ENCODE data around the gene GHR.

GRCh38 chr5:42495914-42496313 lies 72.7 kb downstream of the GHR start:
- TF ChIP-seq, protein P1, sequence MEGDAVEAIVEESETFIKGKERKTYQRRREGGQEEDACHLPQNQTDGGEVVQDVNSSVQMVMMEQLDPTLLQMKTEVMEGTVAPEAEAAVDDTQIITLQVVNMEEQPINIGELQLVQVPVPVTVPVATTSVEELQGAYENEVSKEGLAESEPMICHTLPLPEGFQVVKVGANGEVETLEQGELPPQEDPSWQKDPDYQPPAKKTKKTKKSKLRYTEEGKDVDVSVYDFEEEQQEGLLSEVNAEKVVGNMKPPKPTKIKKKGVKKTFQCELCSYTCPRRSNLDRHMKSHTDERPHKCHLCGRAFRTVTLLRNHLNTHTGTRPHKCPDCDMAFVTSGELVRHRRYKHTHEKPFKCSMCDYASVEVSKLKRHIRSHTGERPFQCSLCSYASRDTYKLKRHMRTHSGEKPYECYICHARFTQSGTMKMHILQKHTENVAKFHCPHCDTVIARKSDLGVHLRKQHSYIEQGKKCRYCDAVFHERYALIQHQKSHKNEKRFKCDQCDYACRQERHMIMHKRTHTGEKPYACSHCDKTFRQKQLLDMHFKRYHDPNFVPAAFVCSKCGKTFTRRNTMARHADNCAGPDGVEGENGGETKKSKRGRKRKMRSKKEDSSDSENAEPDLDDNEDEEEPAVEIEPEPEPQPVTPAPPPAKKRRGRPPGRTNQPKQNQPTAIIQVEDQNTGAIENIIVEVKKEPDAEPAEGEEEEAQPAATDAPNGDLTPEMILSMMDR (IDR thresholded peaks at IDR 0.05; ENCODE audit: borderline replicate concordance, extremely low read depth, low read length, poor library complexity, severe bottlenecking): no peak
- TF ChIP-seq EZH2 (IDR thresholded peaks at IDR 0.05; ENCODE audit: borderline replicate concordance, low read depth, low read length, severe bottlenecking): no peak

Data from DND-41 (cell line).